Frontal cortex (tissue), 4 donors: ENCODE data around the gene SGCD. TPM values are rescaled to one million over a fixed set of nuclear protein-coding genes. Genes with fewer than 3 reads are reported as not detected.

Experiments
- DNase-seq, 2 donors: peaks; one replicate each; pipeline ENCODE4 v3.0.0; 2012; ENCODE audit warnings: low spot score in 2 of 2
- FAIRE-seq: peaks from 2 replicates; lab custom pipeline; 2012; peaks lifted over from hg19 to GRCh38; lab: Jason Lieb, UNC
- total RNA-seq: library from RNA; depleted of rRNA; stranded (reverse); fragments of >200 nt; gene quantifications from one replicate; pipeline ENCODE4 v1.2.3, GENCODE V29; 2014
- donor health status: control.
- donor health status: control.
- donor health status: control.

SGCD gene
- total RNA-seq, 1 donor from 2014 or later, result 3.3 TPM

- no peak for FAIRE-seq
- no peak for DNase-seq
Observed at GRCh38 chr5:156486394-156487238, 159.7 kb downstream of the SGCD start.

- no peak for FAIRE-seq
- no peak for DNase-seq
Observed at GRCh38 chr5:156491766-156492165, 164.8 kb downstream of the SGCD start.

GRCh38 chr5:156496291-156496690 lies 169.3 kb downstream of the SGCD start:
- DNase-seq (no peak), FAIRE-seq (no peak)

- FAIRE-seq, result no peak
- peak in 1 of 2 donors; percentile 29 for DNase-seq
Observed at GRCh38 chr5:156497804-156498208, 170.8 kb downstream of the SGCD start.

- FAIRE-seq, result no peak
- no peak for DNase-seq
Observed at GRCh38 chr5:156498226-156498980, 171.4 kb downstream of the SGCD start.

GRCh38 chr5:156500755-156501154 lies 173.8 kb downstream of the SGCD start:
- FAIRE-seq, result no peak
- DNase-seq, result no peak

GRCh38 chr5:156505101-156505500 lies 178.1 kb downstream of the SGCD start:
- DNase-seq, result no peak
- no peak for FAIRE-seq

- FAIRE-seq, result no peak
Observed at GRCh38 chr5:156513123-156513815, 186.3 kb downstream of the SGCD start.

GRCh38 chr5:156515121-156515520 lies 188.2 kb downstream of the SGCD start:
- FAIRE-seq (no peak), DNase-seq (no peak)

More at GRCh38 chr5:156513123-156513815, 186.3 kb downstream of the SGCD start:
- DNase-seq, result no peak

- no peak for FAIRE-seq
Observed at GRCh38 chr5:156515803-156516360, 188.9 kb downstream of the SGCD start.

GRCh38 chr5:156522651-156523529 lies 195.9 kb downstream of the SGCD start:
- FAIRE-seq (no peak), DNase-seq (no peak)

More at GRCh38 chr5:156515803-156516360, 188.9 kb downstream of the SGCD start:
- DNase-seq, result no peak

GRCh38 chr5:156523607-156524006 lies 196.6 kb downstream of the SGCD start:
- DNase-seq, result no peak
- no peak for FAIRE-seq

- DNase-seq (no peak), FAIRE-seq (no peak)
Observed at GRCh38 chr5:156526081-156526925, 199.3 kb downstream of the SGCD start.

- DNase-seq, result no peak
- no peak for FAIRE-seq
Observed at GRCh38 chr5:156527611-156528010, 200.6 kb downstream of the SGCD start.

- no peak for DNase-seq
- FAIRE-seq, result no peak
Observed at GRCh38 chr5:156528673-156529072, 201.7 kb downstream of the SGCD start.

- DNase-seq (no peak), FAIRE-seq (no peak)
Observed at GRCh38 chr5:156529892-156530291, 202.9 kb downstream of the SGCD start.

- FAIRE-seq, result no peak
- DNase-seq, result no peak
Observed at GRCh38 chr5:156531199-156531598, 204.2 kb downstream of the SGCD start.

GRCh38 chr5:156532921-156533320 lies 206.0 kb downstream of the SGCD start:
- DNase-seq (no peak), FAIRE-seq (no peak)
